ENCODE data around the gene MTMR10.
A peak's percentile ranks its signal among the peaks of the same experiment; 100 is the strongest.

Gene MTMR10

GRCh38 chr15:30917675-30918074 is 73.8 kb downstream of the MTMR10 start:
- DNase-seq, result no peak

GRCh38 chr15:30917013-30917412 is 74.4 kb downstream of the MTMR10 start:
- DNase-seq, result no peak

- DNase-seq, result no peak
Observed at GRCh38 chr15:30913761-30914160, 77.7 kb downstream of the MTMR10 start.

GRCh38 chr15:30906366-30906765 is 85.1 kb downstream of the MTMR10 start:
- DNase-seq, result no peak

GRCh38 chr15:30905821-30906220 is 85.6 kb downstream of the MTMR10 start:
- DNase-seq, result no peak

GRCh38 chr15:30904812-30905211 is 86.6 kb downstream of the MTMR10 start:
- no peak for DNase-seq

GRCh38 chr15:30903497-30904187 is 87.8 kb downstream of the MTMR10 start, which contains the start of gene FAN1:
Gene FAN1 (plus strand): TSS chr15:30903915. CDS start chr15:30904664, 749 bp downstream.
- DNase-seq, result peak; percentile 57

- DNase-seq, result no peak
Observed at GRCh38 chr15:30901889-30902288, 89.5 kb downstream of the MTMR10 start.

- no peak for DNase-seq
Observed at GRCh38 chr15:30896211-30896606, 95.2 kb downstream of the MTMR10 start.

GRCh38 chr15:30895461-30896210 is 95.8 kb downstream of the MTMR10 start:
- DNase-seq, result no peak

- DNase-seq, result no peak
Observed at GRCh38 chr15:30889196-30889595, 102.2 kb downstream of the MTMR10 start.

All from effector CD4-positive, alpha-beta T cell (primary cell).